ENCODE measurements around the gene CAMK1D. TPM values are rescaled to one million over a fixed set of nuclear protein-coding genes. Genes with fewer than 3 reads are reported as not detected.
"Not testable (repeated sequence)": the region's sequence is repeated elsewhere in the genome, so short reads cannot be mapped to it uniquely, and the experiment has no call there.

The CAMK1D gene
- polyA plus RNA-seq, 1 experiment, result 8.2 TPM

- Histone ChIP-seq H3K27me3 (ENCODE audit: control insufficient read depth, insufficient read depth, low read length) (peaks cover 3% of the 10 kb centered on the region), H3K4me3 (ENCODE audit: low read depth, low read length) (no peak overlapping the region), H3K9me3 (ENCODE audit: control insufficient read depth, insufficient read depth, low read length) (no peaks in the 10 kb centered on the region), H3K27ac (ENCODE audit: low read depth, low read length) (no peak overlapping the region)
- DNase-seq (ENCODE audit: low read depth, low spot score), result no peak
- CTCF ChIA-PET, result no interaction called here
- POLR2A ChIA-PET, result no interaction called here
- TF ChIP-seq CTCF (IDR thresholded peaks at IDR 0.05; ENCODE audit: low read depth, low read length), result no peak
These were observed 142.7 kb downstream of the CAMK1D start for GRCh38 chr10:12492016-12492415.

DNA sequence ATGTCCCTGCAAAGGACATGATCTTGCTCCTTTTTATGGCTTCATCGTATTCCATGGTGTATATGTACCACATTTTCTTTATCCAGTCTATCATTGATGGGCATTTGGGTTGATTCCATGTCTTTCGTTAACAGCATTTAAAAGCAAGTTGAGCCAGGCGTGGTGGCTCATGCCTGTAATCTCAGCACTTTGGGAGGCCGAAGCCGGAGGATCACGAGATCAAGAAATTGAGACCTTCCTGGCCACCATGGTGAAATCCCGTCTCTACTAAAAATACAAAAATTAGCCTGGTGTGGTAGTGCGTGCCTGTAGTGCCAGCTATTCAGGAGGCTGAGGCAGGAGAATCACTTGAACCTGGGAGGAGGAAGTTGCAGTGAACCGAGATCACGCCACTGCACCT lies 147.7 kb downstream of the CAMK1D start:
- DNase-seq (ENCODE audit: low read depth, low spot score); H3K4me3 ChIP-seq (ENCODE audit: low read depth, low read length); H3K9me3 ChIP-seq (ENCODE audit: control insufficient read depth, insufficient read depth, low read length); H3K27me3 ChIP-seq (ENCODE audit: control insufficient read depth, insufficient read depth, low read length); POLR2A ChIA-PET; H3K27ac ChIP-seq (ENCODE audit: low read depth, low read length): not testable (repeated sequence)
- CTCF ChIA-PET, result interaction anchor here (0.7 kb wide), 1 partner anchor 214 kb away, joined by 5 read pairs; no protein-coding TSS in a partner anchor

GRCh38 chr10:12499076-12499986 lies 150.0 kb downstream of the CAMK1D start:
- CTCF ChIA-PET, result interaction anchor here (0.9 kb wide), 1 partner anchor 13 kb away, joined by 3 read pairs; no protein-coding TSS in a partner anchor
- POLR2A ChIA-PET, result no interaction called here
- H3K9me3 ChIP-seq (ENCODE audit: control insufficient read depth, insufficient read depth, low read length), result no peaks in the 10 kb centered on the region
- H3K27ac ChIP-seq (ENCODE audit: low read depth, low read length), result no peak overlapping the region
- no peak for DNase-seq (ENCODE audit: low read depth, low spot score)
- TF ChIP-seq CTCF (IDR thresholded peaks at IDR 0.05; ENCODE audit: low read depth, low read length), result no peak
- no peak overlapping the region for H3K4me3 ChIP-seq (ENCODE audit: low read depth, low read length)
- H3K27me3 ChIP-seq (ENCODE audit: control insufficient read depth, insufficient read depth, low read length), result peaks cover 2% of the 10 kb centered on the region

DNA sequence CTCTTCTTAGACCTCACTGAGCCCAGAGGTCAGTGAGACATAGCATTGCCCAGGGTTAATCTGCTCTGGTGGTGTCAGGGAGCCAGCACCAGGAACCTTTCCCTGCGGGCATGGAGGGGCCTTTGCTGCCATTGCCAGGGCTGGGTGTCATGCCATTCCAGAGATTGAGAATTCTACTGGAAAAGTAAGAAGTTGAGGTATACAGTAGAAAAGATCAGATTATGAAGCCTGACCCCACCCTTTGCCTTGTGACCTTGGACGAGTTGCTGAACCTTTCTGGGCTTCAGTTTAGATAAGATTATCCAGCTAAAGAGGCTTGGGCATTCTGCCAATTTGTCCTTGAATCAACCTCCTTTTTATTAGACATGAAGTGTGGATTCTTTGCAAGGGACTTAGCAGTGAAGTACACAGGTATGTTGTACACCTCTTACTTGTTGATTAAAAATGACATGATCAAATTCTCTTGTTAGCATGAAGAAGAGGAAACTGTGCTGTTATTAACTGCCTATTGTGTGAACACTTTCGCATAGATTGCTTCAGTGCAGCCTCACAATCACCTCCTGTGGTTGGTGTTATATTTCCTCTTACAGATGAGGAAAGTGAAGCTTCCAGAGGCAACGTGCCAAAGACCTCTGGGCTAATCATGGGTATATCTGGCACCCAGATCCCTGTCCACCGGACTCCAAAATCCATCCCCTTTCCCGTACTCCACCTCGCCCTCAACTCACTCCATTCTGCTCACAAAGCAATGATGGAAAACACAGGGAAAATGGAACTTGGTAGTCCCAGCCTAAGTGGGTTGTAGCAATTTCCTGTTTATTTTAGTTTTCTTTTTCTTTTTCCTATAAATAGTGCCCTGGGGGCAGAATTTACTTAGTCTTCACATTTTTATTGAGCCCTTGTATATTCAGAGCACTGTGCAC lies 151.3 kb downstream of the CAMK1D start:
- no peak for TF ChIP-seq CTCF (IDR thresholded peaks at IDR 0.05; ENCODE audit: low read depth, low read length)
- no peak overlapping the region for H3K27ac ChIP-seq (ENCODE audit: low read depth, low read length)
- no peaks in the 10 kb centered on the region for H3K9me3 ChIP-seq (ENCODE audit: control insufficient read depth, insufficient read depth, low read length)
- peaks cover 7% of the 10 kb centered on the region for H3K27me3 ChIP-seq (ENCODE audit: control insufficient read depth, insufficient read depth, low read length)
- POLR2A ChIA-PET, result no interaction called here
- CTCF ChIA-PET, result no interaction called here
- DNase-seq (ENCODE audit: low read depth, low spot score), result no peak
- H3K4me3 ChIP-seq (ENCODE audit: low read depth, low read length), result no peak overlapping the region

- CTCF ChIA-PET, result no interaction called here
- POLR2A ChIA-PET, result no interaction called here
- no peaks in the 10 kb centered on the region for H3K9me3 ChIP-seq (ENCODE audit: control insufficient read depth, insufficient read depth, low read length)
- no peak for DNase-seq (ENCODE audit: low read depth, low spot score)
- no peak overlapping the region for H3K27ac ChIP-seq (ENCODE audit: low read depth, low read length)
- TF ChIP-seq CTCF (IDR thresholded peaks at IDR 0.05; ENCODE audit: low read depth, low read length), result no peak
- H3K4me3 ChIP-seq (ENCODE audit: low read depth, low read length), result no peak overlapping the region
- H3K27me3 ChIP-seq (ENCODE audit: control insufficient read depth, insufficient read depth, low read length), result peaks cover 7% of the 10 kb centered on the region
These were observed 152.0 kb downstream of the CAMK1D start for GRCh38 chr10:12501324-12501723.

All from AG04450 (cell line).